ENCODE measurements around the gene MAP3K13. TPM values are rescaled to one million over a fixed set of nuclear protein-coding genes. Genes with fewer than 3 reads are reported as not detected.

Gene MAP3K13
- total and polyA plus RNA-seq, 2 of the 13 experiments (the other 11 are each of a cell fraction or from before 2014, with no cell fraction given), result 24.2 to 26.5 TPM

DNA sequence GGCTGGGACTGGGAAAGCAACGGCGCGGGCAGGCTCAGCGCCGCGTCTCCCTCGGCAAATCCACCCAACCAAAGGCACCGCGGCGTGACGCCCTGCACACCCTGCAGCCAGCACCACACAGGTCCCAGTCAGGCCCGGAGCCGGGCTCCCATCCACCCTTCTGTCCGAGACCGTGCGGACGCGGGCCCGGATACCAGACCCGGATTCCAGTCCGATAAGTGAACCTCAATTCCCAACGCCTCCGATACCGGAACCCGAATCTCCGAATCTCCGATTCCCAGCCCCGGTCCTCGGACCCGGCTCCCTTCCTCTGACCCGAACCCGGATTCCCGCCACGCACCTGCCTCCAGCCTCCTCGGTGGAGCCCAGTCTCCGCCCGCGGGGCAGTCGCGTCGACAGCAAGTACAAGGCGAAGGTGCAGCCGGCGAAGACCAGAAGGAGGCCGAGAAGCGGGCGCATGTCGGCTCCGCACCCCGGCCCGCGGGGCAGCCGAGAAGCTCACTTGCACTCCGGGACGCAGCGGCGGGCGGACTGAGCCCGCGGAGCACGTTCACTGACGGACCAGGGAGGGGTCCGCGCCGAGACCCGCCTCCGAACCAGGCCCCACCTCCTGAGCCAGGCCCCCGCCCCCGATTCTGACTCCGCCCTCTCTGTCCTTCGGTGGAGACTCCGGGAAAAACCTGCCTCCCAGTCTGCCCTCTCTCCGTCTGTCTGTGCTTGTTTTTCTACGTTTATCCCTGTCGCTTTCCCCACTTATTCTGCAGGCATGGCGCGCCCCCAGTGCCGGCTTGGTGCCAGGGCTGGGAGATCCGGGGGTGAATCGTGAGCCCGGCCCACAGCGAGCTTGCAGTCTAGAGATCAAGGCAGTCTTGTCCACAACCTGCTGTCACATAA lies 135.8 kb downstream of the MAP3K13 start, which contains the start of gene TMEM41A (continued):
- no peak for TF ChIP-seq PTBP1 (IDR thresholded peaks at IDR 0.05; ENCODE audit: low read depth, low read length, poor library complexity, severe bottlenecking)
- no peak for TF ChIP-seq SNAPC2 (CRISPR knock-in tag; IDR thresholded peaks at IDR 0.05)
- TF ChIP-seq SMARCC2 (IDR thresholded peaks at IDR 0.05), result no peak
- peak; percentile 92 for TF ChIP-seq ZNF33B (CRISPR knock-in tag; IDR thresholded peaks at IDR 0.05)
- TF ChIP-seq CSRNP2 (CRISPR knock-in tag; conservative IDR thresholded peaks at IDR 0.05; ENCODE audit: low read depth), result no peak
- TF ChIP-seq ZNF530 (CRISPR knock-in tag; IDR thresholded peaks at IDR 0.05; ENCODE audit: low read depth), result no peak
- peak; percentile 99 for TF ChIP-seq SP4 (CRISPR knock-in tag; IDR thresholded peaks at IDR 0.05)
- TF ChIP-seq, protein P1, sequence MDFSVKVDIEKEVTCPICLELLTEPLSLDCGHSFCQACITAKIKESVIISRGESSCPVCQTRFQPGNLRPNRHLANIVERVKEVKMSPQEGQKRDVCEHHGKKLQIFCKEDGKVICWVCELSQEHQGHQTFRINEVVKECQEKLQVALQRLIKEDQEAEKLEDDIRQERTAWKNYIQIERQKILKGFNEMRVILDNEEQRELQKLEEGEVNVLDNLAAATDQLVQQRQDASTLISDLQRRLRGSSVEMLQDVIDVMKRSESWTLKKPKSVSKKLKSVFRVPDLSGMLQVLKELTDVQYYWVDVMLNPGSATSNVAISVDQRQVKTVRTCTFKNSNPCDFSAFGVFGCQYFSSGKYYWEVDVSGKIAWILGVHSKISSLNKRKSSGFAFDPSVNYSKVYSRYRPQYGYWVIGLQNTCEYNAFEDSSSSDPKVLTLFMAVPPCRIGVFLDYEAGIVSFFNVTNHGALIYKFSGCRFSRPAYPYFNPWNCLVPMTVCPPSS (IDR thresholded peaks at IDR 0.05), result no peak
- TF ChIP-seq CBX1 (IDR thresholded peaks at IDR 0.05; ENCODE audit: low read depth), result peak; percentile 94
- TF ChIP-seq ZSCAN20 (CRISPR knock-in tag; IDR thresholded peaks at IDR 0.05; ENCODE audit: borderline replicate concordance), result no peak; the same call in 1 of the 2 replicates
- peak; percentile 19; the same call in 1 of the 2 replicates for TF ChIP-seq HMG20A (CRISPR knock-in tag; IDR thresholded peaks at IDR 0.05; ENCODE audit: borderline replicate concordance)
- no peak for TF ChIP-seq SNAI1 (CRISPR knock-in tag; IDR thresholded peaks at IDR 0.05; ENCODE audit: borderline replicate concordance)
- TF ChIP-seq, protein P2, sequence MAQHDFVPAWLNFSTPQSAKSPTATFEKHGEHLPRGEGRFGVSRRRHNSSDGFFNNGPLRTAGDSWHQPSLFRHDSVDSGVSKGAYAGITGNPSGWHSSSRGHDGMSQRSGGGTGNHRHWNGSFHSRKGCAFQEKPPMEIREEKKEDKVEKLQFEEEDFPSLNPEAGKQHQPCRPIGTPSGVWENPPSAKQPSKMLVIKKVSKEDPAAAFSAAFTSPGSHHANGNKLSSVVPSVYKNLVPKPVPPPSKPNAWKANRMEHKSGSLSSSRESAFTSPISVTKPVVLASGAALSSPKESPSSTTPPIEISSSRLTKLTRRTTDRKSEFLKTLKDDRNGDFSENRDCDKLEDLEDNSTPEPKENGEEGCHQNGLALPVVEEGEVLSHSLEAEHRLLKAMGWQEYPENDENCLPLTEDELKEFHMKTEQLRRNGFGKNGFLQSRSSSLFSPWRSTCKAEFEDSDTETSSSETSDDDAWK (CRISPR knock-in tag; IDR thresholded peaks at IDR 0.05), result no peak
- TF ChIP-seq AGO1 (IDR thresholded peaks at IDR 0.05; ENCODE audit: low read depth, low read length, poor library complexity, severe bottlenecking), result no peak
- TF ChIP-seq, protein P3, sequence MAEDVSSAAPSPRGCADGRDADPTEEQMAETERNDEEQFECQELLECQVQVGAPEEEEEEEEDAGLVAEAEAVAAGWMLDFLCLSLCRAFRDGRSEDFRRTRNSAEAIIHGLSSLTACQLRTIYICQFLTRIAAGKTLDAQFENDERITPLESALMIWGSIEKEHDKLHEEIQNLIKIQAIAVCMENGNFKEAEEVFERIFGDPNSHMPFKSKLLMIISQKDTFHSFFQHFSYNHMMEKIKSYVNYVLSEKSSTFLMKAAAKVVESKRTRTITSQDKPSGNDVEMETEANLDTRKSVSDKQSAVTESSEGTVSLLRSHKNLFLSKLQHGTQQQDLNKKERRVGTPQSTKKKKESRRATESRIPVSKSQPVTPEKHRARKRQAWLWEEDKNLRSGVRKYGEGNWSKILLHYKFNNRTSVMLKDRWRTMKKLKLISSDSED (CRISPR knock-in tag; IDR thresholded peaks at IDR 0.05), result no peak
- TF ChIP-seq MEIS1 (CRISPR knock-in tag; IDR thresholded peaks at IDR 0.05; ENCODE audit: borderline replicate concordance), result peak; percentile 51; the same call in 1 of the 2 replicates
- no peak for TF ChIP-seq MAFK (conservative IDR thresholded peaks at IDR 0.05 in 1 of 2, IDR thresholded peaks at IDR 0.05 in 1 of 2; ENCODE audit: low read length in 2 of 2)
- TF ChIP-seq, protein P4, sequence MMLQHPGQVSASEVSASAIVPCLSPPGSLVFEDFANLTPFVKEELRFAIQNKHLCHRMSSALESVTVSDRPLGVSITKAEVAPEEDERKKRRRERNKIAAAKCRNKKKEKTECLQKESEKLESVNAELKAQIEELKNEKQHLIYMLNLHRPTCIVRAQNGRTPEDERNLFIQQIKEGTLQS (CRISPR knock-in tag; IDR thresholded peaks at IDR 0.05), result peak; percentile 56; the same call in 1 of the 2 replicates
- peak; percentile 92; the same call in 1 of the 2 replicates for TF ChIP-seq REPIN1 (CRISPR knock-in tag; IDR thresholded peaks at IDR 0.05; ENCODE audit: borderline replicate concordance, low read depth)
- TF ChIP-seq GATA4 (IDR thresholded peaks at IDR 0.05; ENCODE audit: borderline replicate concordance, low read depth), result no peak
- TF ChIP-seq SMAD3 (CRISPR knock-in tag; IDR thresholded peaks at IDR 0.05), result peak; percentile 70
- peak; percentile 92 for TF ChIP-seq TBX2 (CRISPR knock-in tag; IDR thresholded peaks at IDR 0.05; ENCODE audit: borderline replicate concordance)
- TF ChIP-seq LBX2 (CRISPR knock-in tag; IDR thresholded peaks at IDR 0.05; ENCODE audit: borderline replicate concordance), result no peak

Data from HepG2 (cell line).